ENCODE measurements around the gene SNX13. TPM values are rescaled to one million over a fixed set of nuclear protein-coding genes. Genes with fewer than 3 reads are reported as not detected.

Gene SNX13
- polyA plus RNA-seq, 2 of the 4 experiments (the other 2 are of a cell fraction): 13.1 to 31.6 TPM

- Histone ChIP-seq H3K4me2 (no peak overlapping the region), H3K9me3 (no peaks in the 10 kb centered on the region), H3K4me1 (no peaks in the 10 kb centered on the region), H3K4me3 (no peak overlapping the region), H3K27ac (no peak overlapping the region)
- ATAC-seq (no peak), DNase-seq (ENCODE audit: low read depth in 1 of 2, low spot score in 1 of 2) (no peak), FAIRE-seq (no peak)
- 82% methylated on average over 1 of the region's 1 CpG for WGBS (ENCODE audit: missing lambda C conversion rate)
- CTCF ChIA-PET: no interaction called here
- TF ChIP-seq TFCP2L1 (CRISPR knock-in tag; IDR thresholded peaks at IDR 0.05): no peak
- TF ChIP-seq RARB (CRISPR knock-in tag; IDR thresholded peaks at IDR 0.05): no peak
- no peak for TF ChIP-seq HOXB13 (CRISPR knock-in tag; IDR thresholded peaks at IDR 0.05; ENCODE audit: low read depth)
- no peak for TF ChIP-seq HOXA7 (CRISPR knock-in tag; IDR thresholded peaks at IDR 0.05)
- TF ChIP-seq RCOR1 (IDR thresholded peaks at IDR 0.05; ENCODE audit: low read depth, low read length): no peak
- no peak for TF ChIP-seq BCL3 (IDR thresholded peaks at IDR 0.05)
- no peak for TF ChIP-seq NFE2L2 (conservative IDR thresholded peaks at IDR 0.05; ENCODE audit: low read length)
- TF ChIP-seq SREBF2 (IDR thresholded peaks at IDR 0.05): no peak
- no peak for TF ChIP-seq RFX5 (IDR thresholded peaks at IDR 0.05)
- no peak for TF ChIP-seq KDM5A (IDR thresholded peaks at IDR 0.05)
- no peak for TF ChIP-seq FOXS1 (CRISPR knock-in tag; IDR thresholded peaks at IDR 0.05)
- POLR2A ChIA-PET: no interaction called here
Observed at GRCh38 chr7:17878627-17879026, 61.7 kb downstream of the SNX13 start.

DNA sequence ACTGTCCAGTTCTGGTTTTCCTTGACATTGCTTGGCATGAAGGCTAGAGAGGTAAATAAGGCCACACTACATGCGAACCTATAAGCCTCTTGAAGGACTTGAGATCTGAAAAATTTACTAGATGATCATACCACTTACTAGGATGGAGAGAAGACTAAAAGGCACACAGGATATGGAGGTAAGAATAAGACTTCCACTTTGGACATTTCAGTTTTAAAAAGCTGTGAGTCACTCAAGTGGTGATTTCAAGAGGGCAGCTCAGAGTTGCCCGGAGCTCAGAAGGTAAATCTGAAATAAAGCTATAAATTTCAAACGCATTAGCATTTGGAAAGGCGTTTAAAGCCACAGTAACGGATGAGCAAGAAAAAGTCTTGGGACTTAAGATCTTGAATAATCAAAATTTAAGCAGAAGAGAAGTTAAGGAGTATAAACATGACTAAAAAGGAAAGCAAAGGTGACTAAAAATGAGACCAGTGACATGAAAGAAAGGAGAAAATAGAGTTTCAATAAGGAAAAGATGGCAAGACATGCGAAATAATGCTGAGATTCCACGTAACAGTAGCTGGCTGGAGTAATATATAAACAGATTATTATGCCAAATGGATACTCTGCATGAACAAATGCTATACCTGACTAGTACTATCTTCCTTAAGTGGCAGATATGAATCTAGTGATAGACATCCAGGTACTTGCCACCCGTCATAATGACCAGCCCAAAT lies 68.3 kb downstream of the SNX13 start:
- no peaks in the 10 kb centered on the region for H3K9me3 ChIP-seq
- DNase-seq (ENCODE audit: low read depth in 1 of 2, low spot score in 1 of 2) (no peak), ATAC-seq (no peak), FAIRE-seq (no peak)
- ChIA-PET CTCF (interaction anchor here (1.5 kb wide), 1 partner anchor 37 kb away, joined by 3 read pairs; no protein-coding TSS in a partner anchor), POLR2A (no interaction called here)
- H3K4me3 ChIP-seq: no peak overlapping the region
- no peak overlapping the region for H3K4me2 ChIP-seq
- TF ChIP-seq CEBPB (IDR thresholded peaks at IDR 0.05): no peak
- TF ChIP-seq, protein P1, sequence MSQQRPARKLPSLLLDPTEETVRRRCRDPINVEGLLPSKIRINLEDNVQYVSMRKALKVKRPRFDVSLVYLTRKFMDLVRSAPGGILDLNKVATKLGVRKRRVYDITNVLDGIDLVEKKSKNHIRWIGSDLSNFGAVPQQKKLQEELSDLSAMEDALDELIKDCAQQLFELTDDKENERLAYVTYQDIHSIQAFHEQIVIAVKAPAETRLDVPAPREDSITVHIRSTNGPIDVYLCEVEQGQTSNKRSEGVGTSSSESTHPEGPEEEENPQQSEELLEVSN (IDR thresholded peaks at IDR 0.05; ENCODE audit: borderline replicate concordance, low read depth): no peak
- no peaks in the 10 kb centered on the region for H3K4me1 ChIP-seq
- 80% methylated on average over 8 of the region's 8 CpGs for WGBS (ENCODE audit: missing lambda C conversion rate)
- H3K27ac ChIP-seq: no peak overlapping the region

DNA sequence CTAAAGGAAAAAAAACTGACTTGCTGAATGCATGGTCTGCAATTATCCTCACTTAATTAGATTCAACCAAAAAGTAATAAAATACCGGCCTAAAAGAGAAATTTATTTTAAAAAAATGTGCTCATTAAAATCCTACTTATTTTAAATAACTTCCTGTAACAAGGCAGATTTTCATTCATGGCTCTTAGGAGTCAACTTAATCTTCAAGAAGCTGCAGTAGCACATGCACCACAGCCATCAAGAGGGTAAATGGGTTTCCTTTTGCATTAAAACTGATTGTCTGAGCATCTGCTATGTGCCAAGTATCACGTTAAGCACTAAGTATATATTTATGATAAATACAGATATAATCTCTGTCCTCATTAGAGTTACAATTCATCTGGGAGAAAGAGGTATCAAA lies 69.9 kb downstream of the SNX13 start:
- no peaks in the 10 kb centered on the region for H3K4me1 ChIP-seq
- WGBS (ENCODE audit: missing lambda C conversion rate): 99% methylated on average over 2 of the region's 2 CpGs
- no peaks in the 10 kb centered on the region for H3K9me3 ChIP-seq
- DNase-seq (ENCODE audit: low read depth in 1 of 2, low spot score in 1 of 2) (no peak), ATAC-seq (no peak), FAIRE-seq (no peak)
- no peak for TF ChIP-seq NR3C1 (IDR thresholded peaks at IDR 0.05)
- no peak for TF ChIP-seq ESRRA (IDR thresholded peaks at IDR 0.05; ENCODE audit: borderline replicate concordance, low read length)
- TF ChIP-seq RCOR1 (IDR thresholded peaks at IDR 0.05; ENCODE audit: low read depth, low read length): no peak
- no peak for TF ChIP-seq SMC3 (IDR thresholded peaks at IDR 0.05)
- no peak for TF ChIP-seq ZFP36 (IDR thresholded peaks at IDR 0.05; ENCODE audit: borderline replicate concordance, partially characterized antibody)
- TF ChIP-seq HOXA7 (CRISPR knock-in tag; IDR thresholded peaks at IDR 0.05): no peak
- no peak for TF ChIP-seq USF2 (IDR thresholded peaks at IDR 0.05)
- no peak for TF ChIP-seq CTCF (IDR thresholded peaks at IDR 0.05)
- no peak for TF ChIP-seq RAD21 (conservative IDR thresholded peaks at IDR 0.05 in 1 of 2, IDR thresholded peaks at IDR 0.05 in 1 of 2)
- no peak for TF ChIP-seq SREBF2 (IDR thresholded peaks at IDR 0.05)
- TF ChIP-seq MAZ (IDR thresholded peaks at IDR 0.05; ENCODE audit: borderline replicate concordance, low read depth, low read length): no peak
- no peak for TF ChIP-seq KDM1A (IDR thresholded peaks at IDR 0.05; ENCODE audit: low read depth)
- no peak overlapping the region for H3K4me3 ChIP-seq
- no peak overlapping the region for H3K4me2 ChIP-seq
- no peak overlapping the region for H3K27ac ChIP-seq
- POLR2A ChIA-PET: no interaction called here
- CTCF ChIA-PET: no interaction called here

All from A549 (cell line).